OCI-LY7 (cell line): ENCODE data around the gene DCHS1. TPM values are rescaled to one million over a fixed set of nuclear protein-coding genes. Genes with fewer than 3 reads are reported as not detected.

Source experiments
- BruUV-seq: library from RNA; stranded (reverse); fragments of 400-500 nt; replicated peaks from 2 replicates; lab custom pipeline; 2021; lab: Mats Ljungman, UMichigan
- CTCF ChIA-PET: fragments of 300-600 bp; sonication (Branson Sonifier 250); formaldehyde crosslinking; loops from one replicate; lab custom pipeline; 2022; ENCODE audit warnings: antibody characterized with exemption; ENCODE audit not compliant: unreplicated experiment; lab: Charles Lee
- POLR2A ChIA-PET: fragments of 300-600 bp; sonication (Branson Sonifier 250); formaldehyde crosslinking; loops from one replicate; lab custom pipeline; 2022; ENCODE audit warnings: antibody characterized with exemption; lab: Charles Lee
- DNase-seq: peaks from one replicate; pipeline ENCODE4 v3.0.0-alpha.2; 2015; ENCODE audit warnings: low spot score
- H2AFZ ChIP-seq: fragments of 200-600 bp; sonication (generic), shearing (Covaris generic); 2 replicates; pipeline ENCODE4 v1.6.1; 2014; ENCODE audit warnings: mild to moderate bottlenecking, antibody characterized with exemption, low read length, moderate library complexity
- H3K27ac ChIP-seq: fragments of 200-600 bp; sonication (generic); 2 replicates; pipeline ENCODE4 v1.5.1; 2014; ENCODE audit warnings: mixed run types, low read depth, mild to moderate bottlenecking, moderate library complexity, low read length, inconsistent platforms; ENCODE audit not compliant: poor library complexity, severe bottlenecking
- H3K36me3 ChIP-seq: fragments of 200-600 bp; sonication (generic); 2 replicates; pipeline ENCODE4 v1.6.1; 2014; ENCODE audit warnings: mild to moderate bottlenecking, antibody characterized with exemption, low read length, moderate library complexity, mixed read lengths; ENCODE audit not compliant: insufficient read depth
- H3K4me1 ChIP-seq: fragments of 200-600 bp; sonication (generic); 2 replicates; pipeline ENCODE4 v1.5.1; 2014; ENCODE audit warnings: mild to moderate bottlenecking, low read length; ENCODE audit not compliant: insufficient read depth, poor library complexity, severe bottlenecking
- H3K4me2 ChIP-seq: fragments of 200-600 bp; sonication (generic); 2 replicates; pipeline ENCODE4 v1.6.1; 2014; ENCODE audit warnings: mild to moderate bottlenecking, low read length
- H3K4me3 ChIP-seq: fragments of 200-600 bp; sonication (generic); 2 replicates; pipeline ENCODE4 v1.5.1; 2014; ENCODE audit warnings: mild to moderate bottlenecking, low read depth, low read length; ENCODE audit not compliant: poor library complexity, severe bottlenecking
- H3K79me2 ChIP-seq: fragments of 200-600 bp; sonication (generic); 2 replicates; pipeline ENCODE4 v1.6.1; 2016; ENCODE audit warnings: low read depth, mild to moderate bottlenecking, low read length, moderate library complexity, mixed read lengths; ENCODE audit not compliant: insufficient read depth
- H3K9me2 ChIP-seq: fragments of 200-600 bp; sonication (generic); 2 replicates; pipeline ENCODE4 v1.6.1; 2016; ENCODE audit warnings: mild to moderate bottlenecking, low read length, mixed read lengths; ENCODE audit not compliant: insufficient read depth
- H3K9me3 ChIP-seq: fragments of 200-600 bp; sonication (generic); 2 replicates; pipeline ENCODE4 v1.6.1; 2014; ENCODE audit warnings: mild to moderate bottlenecking, mixed run types, low read length, mixed read lengths
- H4K20me1 ChIP-seq: fragments of 200-600 bp; sonication (generic); 2 replicates; pipeline ENCODE4 v1.6.1; 2014; ENCODE audit warnings: mild to moderate bottlenecking, antibody characterized with exemption, low read length, moderate library complexity, mixed read lengths; ENCODE audit not compliant: insufficient read depth
- EZH2phosphoT487 ChIP-seq: fragments of 200-600 bp; sonication (generic); IDR thresholded peaks from 2 replicates; pipeline ENCODE4 v1.6.1; 2018; ENCODE audit warnings: low read depth, borderline replicate concordance, mild to moderate bottlenecking, mixed run types, antibody characterized with exemption, low read length, moderate library complexity, mixed read lengths
- intact Hi-C: fragments of 100-400 bp; cut with micrococcal nuclease; formaldehyde crosslinking; loops from one replicate; pipeline ENCODE4 v1.10.0; 2022; ENCODE audit not compliant: unreplicated experiment
- total RNA-seq, 2 experiments: library from RNA; depleted of rRNA in 1 of 2; stranded (reverse); fragments of >200 nt in 1 of 2; shearing (Covaris generic) in 1 of 2; gene quantifications; 2 replicates each; pipeline ENCODE4 v1.2.3, GENCODE V29; 2014 to 2022
- TF ChIP-seq, protein P1 (sequence below): fragments of 200-600 bp; sonication (generic); conservative IDR thresholded peaks from 2 replicates; pipeline ENCODE4 v1.5.1; 2014; ENCODE audit warnings: mild to moderate bottlenecking, antibody characterized with exemption, low read length, moderate library complexity, mixed read lengths

DCHS1 gene
- total RNA-seq, 2 experiments from 2014 or later, result 0.67 to 1.1 TPM

DNA sequence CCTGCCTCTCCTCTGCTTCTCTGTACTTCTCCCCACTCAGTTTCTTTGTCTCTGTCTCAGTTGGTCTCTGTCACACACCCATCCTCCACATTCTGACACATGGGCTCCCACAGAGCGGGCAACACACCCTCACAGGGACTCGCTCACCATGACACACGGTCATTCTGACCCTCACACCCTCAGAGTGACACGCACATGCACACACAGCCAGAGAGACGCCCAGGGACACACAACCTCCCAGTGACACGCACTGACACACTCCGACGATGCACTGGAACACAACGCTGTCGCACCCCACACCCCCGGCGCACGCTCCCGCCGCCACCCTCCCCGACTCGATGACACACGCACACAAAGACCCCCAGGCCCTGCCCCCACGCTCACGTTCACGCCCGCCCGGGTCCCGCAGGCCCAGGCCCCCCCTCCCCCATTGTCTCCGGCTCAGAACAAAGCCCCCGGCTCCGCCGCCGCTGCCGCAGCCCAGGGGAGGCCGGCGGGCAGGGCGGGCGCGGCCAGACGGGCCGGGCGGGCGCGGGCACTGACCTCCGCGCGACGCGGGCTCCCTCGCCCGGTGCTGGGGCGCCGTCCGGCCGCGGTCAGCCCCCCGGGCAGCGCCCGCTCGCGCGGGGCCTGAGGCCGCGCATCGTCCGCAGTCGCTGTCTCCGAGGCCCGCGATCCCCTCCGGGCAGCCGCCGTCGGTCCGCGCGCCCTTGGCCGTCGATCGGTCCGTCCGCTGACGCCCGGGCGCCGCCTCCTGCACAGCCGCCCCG lies 404 bp downstream of the DCHS1 start:
- Histone ChIP-seq H3K4me3 (no peak overlapping the region), H2AFZ (no peak overlapping the region), H3K27ac (no peak overlapping the region), H3K36me3 (no peaks in the 10 kb centered on the region), H3K9me2 (no peaks in the 10 kb centered on the region), H3K9me3 (no peaks in the 10 kb centered on the region), H4K20me1 (no peaks in the 10 kb centered on the region), H3K4me1 (no peaks in the 10 kb centered on the region), H3K79me2 (no peaks in the 10 kb centered on the region), H3K4me2 (no peak overlapping the region)
- DNase-seq, result no peak
- ChIA-PET CTCF (no interaction called here), POLR2A (no interaction called here)
- intact Hi-C loops, result no loop called here
- BruUV-seq, result no TSS peak
- TF ChIP-seq EZH2phosphoT487, result no peak
- TF ChIP-seq, protein P1, sequence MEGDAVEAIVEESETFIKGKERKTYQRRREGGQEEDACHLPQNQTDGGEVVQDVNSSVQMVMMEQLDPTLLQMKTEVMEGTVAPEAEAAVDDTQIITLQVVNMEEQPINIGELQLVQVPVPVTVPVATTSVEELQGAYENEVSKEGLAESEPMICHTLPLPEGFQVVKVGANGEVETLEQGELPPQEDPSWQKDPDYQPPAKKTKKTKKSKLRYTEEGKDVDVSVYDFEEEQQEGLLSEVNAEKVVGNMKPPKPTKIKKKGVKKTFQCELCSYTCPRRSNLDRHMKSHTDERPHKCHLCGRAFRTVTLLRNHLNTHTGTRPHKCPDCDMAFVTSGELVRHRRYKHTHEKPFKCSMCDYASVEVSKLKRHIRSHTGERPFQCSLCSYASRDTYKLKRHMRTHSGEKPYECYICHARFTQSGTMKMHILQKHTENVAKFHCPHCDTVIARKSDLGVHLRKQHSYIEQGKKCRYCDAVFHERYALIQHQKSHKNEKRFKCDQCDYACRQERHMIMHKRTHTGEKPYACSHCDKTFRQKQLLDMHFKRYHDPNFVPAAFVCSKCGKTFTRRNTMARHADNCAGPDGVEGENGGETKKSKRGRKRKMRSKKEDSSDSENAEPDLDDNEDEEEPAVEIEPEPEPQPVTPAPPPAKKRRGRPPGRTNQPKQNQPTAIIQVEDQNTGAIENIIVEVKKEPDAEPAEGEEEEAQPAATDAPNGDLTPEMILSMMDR, result no peak

DNA sequence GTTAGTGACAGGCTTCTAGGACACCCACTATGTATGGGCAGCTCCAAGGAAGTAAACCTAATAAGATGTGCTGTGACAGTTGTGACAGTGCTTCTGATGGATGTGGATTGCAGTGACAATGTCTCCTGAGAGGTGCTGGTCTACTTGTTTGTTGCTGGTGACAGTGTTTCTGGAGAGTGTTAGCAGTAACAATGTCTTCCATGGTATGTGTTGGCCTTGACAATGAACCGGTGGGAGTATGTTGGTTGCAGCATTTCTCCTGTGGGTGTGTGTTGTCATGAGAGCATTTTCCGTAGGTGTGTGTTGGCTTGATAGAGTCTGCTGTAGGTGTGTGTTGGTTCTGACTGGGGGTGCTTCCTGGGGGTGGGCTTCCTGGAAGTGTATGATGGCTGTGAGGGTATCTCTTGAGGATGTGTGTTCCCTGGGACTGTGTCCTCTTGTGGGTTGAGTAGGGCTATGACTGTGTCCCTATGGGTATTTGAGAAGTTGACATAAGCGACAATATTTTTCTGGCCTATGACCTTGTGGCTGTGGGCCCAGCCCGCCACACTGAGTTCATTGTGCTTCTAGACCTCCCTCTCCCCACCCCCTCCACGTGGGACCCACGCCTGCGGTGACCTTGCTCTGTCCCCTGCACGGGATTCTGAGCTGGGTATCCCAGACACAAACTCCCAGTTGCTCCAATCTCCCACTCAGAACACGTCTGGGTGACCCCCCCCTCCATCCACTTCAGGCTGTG lies 1.2 kb downstream of the DCHS1 start:
- no peak overlapping the region for H3K4me2 ChIP-seq
- ChIA-PET CTCF (no interaction called here), POLR2A (interaction anchor here (0.6 kb wide), 1 partner anchor 48 kb away, joined by 3 read pairs; no protein-coding TSS in a partner anchor)
- no peaks in the 10 kb centered on the region for H3K79me2 ChIP-seq
- BruUV-seq, result no TSS peak
- DNase-seq, result no peak
- intact Hi-C loops, result no loop called here
- TF ChIP-seq EZH2phosphoT487, result no peak
- TF ChIP-seq, protein P1, result no peak
- H3K36me3 ChIP-seq, result no peaks in the 10 kb centered on the region
- H3K4me1 ChIP-seq, result no peaks in the 10 kb centered on the region
- no peaks in the 10 kb centered on the region for H3K9me2 ChIP-seq
- H3K9me3 ChIP-seq, result no peaks in the 10 kb centered on the region
- no peak overlapping the region for H3K27ac ChIP-seq
- H4K20me1 ChIP-seq, result no peaks in the 10 kb centered on the region
- no peak overlapping the region for H3K4me3 ChIP-seq
- no peak overlapping the region for H2AFZ ChIP-seq

DNA sequence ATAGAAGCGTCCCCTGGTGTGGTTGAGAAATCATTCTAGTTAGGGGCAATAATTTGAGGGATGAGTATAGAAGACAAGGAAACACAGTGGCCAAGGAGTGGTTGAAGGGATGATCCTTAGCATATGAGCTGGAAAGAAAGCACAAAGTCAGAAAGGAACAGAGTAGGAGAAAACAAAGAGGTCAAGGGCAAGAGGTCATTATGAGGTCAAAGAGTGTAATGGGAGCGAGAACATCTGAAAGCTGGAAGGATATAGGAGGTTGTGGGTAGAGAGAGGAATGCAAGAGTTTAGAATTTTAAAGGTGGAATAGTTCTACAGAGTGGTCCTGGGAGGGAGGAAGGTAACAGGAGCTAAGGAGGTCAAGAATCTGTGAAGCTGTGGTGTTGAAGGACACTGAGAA lies 2.0 kb downstream of the DCHS1 start:
- Histone ChIP-seq H3K36me3 (no peaks in the 10 kb centered on the region), H3K4me1 (no peaks in the 10 kb centered on the region), H3K9me3 (no peaks in the 10 kb centered on the region), H3K9me2 (no peaks in the 10 kb centered on the region), H4K20me1 (no peaks in the 10 kb centered on the region), H3K4me3 (no peak overlapping the region), H3K79me2 (no peaks in the 10 kb centered on the region), H3K27ac (no peak overlapping the region), H2AFZ (no peak overlapping the region), H3K4me2 (no peak overlapping the region)
- no peak for TF ChIP-seq EZH2phosphoT487
- TF ChIP-seq, protein P1, result no peak
- ChIA-PET CTCF (no interaction called here), POLR2A (interaction anchor here (0.6 to 0.8 kb wide), 2 partner anchors 9 to 47 kb away, joined by 3 read pairs; no protein-coding TSS in a partner anchor)
- no peak for DNase-seq
- BruUV-seq, result no TSS peak
- intact Hi-C loops, result no loop called here
